GM12873 (cell line): ENCODE results near the gene HSFX2.
"Not testable (repeated sequence)": the region's sequence is repeated elsewhere in the genome, so short reads cannot be mapped to it uniquely, and the experiment has no call there.

Experiments
- CTCF ChIP-seq: IDR thresholded peaks from 2 replicates; pipeline ENCODE4 v1.5.1; 2012; ENCODE audit warnings: low read depth, mild to moderate bottlenecking, moderate library complexity, low read length, control low read depth; ENCODE audit not compliant: insufficient read depth; ENCODE audit errors: missing control alignments

HSFX2 gene

GRCh38 chrX:149610511-149610910 is 15.4 kb upstream of the HSFX2 start:
- TF ChIP-seq CTCF, result no peak

GRCh38 chrX:149607699-149608098 is 12.6 kb upstream of the HSFX2 start:
- TF ChIP-seq CTCF, result no peak

GRCh38 chrX:149587359-149587758 is 7.8 kb downstream of the HSFX2 start, which contains the start of gene MAGEA9B:
TSS of gene MAGEA9B (minus strand) at chrX:149587459. CDS start at chrX:149583179, 4,280 bp downstream.
- TF ChIP-seq CTCF, result not testable (repeated sequence)

GRCh38 chrX:149572743-149573142 is 22.4 kb downstream of the HSFX2 start:
- TF ChIP-seq CTCF, result no peak

- no peak for TF ChIP-seq CTCF
Observed at GRCh38 chrX:149571770-149572169, 23.3 kb downstream of the HSFX2 start.

GRCh38 chrX:149570668-149571067 is 24.4 kb downstream of the HSFX2 start:
- no peak for TF ChIP-seq CTCF

- TF ChIP-seq CTCF, result no peak
Observed at GRCh38 chrX:149569770-149570169, 25.3 kb downstream of the HSFX2 start.
